Measurements from ENCODE around the gene FZR1.

FZR1 gene

DNA sequence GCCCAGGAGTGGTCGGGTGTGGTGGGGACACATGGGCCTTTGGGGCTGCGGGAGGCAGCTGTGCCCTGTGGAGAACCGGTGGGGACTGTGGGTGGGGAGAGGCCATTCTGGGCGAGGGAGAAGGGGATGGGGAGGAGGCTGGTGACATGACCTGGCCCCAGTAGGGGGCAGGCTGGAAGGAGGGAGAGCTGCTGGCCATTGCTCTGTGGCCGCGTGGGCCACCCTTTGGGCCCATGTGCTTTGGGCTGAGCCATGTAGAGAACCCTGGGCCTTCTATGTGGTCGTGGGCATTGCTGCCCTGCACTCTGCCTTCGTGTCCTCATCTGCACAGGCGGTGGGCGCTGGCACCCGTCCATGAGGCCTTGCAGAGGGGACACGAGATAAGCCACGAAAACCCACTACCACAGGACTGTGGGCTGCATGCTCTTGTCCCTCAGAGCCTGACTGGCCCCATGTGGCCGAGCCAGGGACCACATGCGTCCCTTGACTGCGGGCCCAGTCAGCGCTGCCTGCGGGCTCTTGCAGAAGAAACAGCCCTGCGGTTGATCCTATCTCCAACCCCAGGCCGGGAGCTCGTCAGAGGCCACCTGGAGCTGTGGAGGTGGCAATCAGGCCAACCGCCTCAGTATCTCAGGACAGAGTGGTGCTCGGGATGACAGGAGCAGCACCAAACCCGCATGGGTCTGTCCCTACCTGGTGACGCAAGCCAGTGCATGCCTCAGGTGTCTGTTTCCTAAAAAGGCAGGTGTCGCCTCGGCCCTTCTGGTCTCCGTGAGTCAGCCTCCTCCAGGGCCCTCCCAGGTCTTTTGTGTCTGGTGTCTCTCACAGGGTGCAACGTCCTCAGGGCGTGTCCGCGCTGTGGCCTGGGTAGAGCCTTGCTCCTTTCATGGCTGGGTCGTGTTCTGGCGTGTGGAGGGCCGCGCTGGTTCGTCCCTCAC, 14.3 kb downstream of the FZR1 start:
- Histone ChIP-seq H3K4me1 (peaks cover 85% of the 10 kb centered on the region), H3K27ac (0 out of 2 replicates have a peak overlapping the region, but pooled peaks have one; percentile 16), H3K9me3 (no peaks in the 10 kb centered on the region), H3K36me3 (peaks cover 48% of the 10 kb centered on the region), H3K4me2 (peak overlapping the region; percentile 98), H3K4me3 (peak overlapping the region; percentile 26; the same call in 1 of the 2 replicates), H4K20me1 (peaks cover 100% of the 10 kb centered on the region), H3K27me3 (no peaks in the 10 kb centered on the region), H3K9ac (no peak overlapping the region)
- no peak for TF ChIP-seq Cebpa-rat (IDR thresholded peaks at IDR 0.05)

DNA sequence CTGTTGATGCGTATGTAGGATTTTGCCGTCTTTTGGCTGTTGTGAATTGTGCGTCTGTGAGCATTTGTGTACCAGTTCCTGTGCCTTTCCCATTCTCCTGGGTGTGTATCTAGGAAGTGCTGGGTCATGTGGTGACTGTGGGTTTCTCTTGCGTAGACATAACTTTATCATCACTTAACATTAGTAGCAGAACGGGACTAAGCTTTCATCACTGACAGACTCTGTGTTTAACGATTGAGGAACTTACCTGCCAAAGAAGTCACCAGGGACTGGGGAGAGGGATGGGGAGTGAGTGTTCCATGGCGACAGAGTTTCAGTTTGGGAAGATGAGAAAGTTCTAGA, 15.0 kb downstream of the FZR1 start:
- H3K4me2 ChIP-seq: peak overlapping the region; percentile 98
- no peak overlapping the region for H3K4me3 ChIP-seq
- peaks cover 53% of the 10 kb centered on the region for H3K36me3 ChIP-seq
- H3K9me3 ChIP-seq: no peaks in the 10 kb centered on the region
- H3K9ac ChIP-seq: no peak overlapping the region
- H4K20me1 ChIP-seq: peaks cover 100% of the 10 kb centered on the region
- H3K27me3 ChIP-seq: no peaks in the 10 kb centered on the region
- no peak overlapping the region for H3K27ac ChIP-seq
- peaks cover 85% of the 10 kb centered on the region for H3K4me1 ChIP-seq
- no peak for TF ChIP-seq Cebpa-rat (IDR thresholded peaks at IDR 0.05)

DNA sequence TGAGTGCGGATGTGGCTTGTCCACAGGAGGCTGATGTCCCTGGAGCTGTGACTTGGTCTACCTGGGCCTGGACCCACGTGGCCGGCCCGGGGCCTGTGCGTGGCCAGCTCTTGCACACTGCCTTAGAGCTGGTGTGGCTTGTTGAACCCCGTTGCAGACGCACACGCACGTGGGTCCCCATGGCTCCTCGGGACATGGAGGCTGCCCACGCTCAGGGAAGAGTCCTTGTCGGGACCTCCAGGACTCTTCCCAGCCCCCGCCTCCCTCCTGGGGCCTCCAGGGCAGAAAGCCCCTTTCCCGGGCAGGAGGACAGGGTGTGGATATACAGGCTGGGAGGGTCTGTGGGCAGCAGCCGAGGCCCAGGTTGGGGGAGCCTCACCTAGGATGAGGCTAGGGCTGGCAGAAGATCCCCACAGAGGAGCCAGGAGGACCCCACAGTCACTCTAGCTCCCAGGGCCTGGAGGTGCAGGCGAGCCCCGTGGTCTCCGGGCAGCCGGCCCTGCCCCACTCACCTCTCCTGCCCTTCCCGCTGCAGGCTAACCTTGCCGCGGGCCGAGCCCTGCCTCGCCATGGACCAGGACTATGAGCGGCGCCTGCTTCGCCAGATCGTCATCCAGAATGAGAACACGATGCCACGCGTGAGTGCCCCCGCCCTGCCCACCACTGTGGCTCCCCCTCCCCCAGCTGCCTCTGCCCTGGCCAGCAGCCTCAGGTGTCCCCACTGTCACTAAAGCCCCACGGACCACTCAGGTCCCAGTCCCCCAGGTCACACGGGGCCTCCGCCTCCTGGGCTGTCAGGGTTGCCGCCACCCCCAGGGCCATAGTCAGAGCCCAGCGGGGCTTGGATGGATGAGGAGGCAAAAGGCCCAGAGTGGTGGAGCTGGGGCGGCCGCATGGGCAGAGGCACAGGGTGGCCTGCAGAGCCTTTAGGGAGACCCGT, 16.6 kb downstream of the FZR1 start:
- Histone ChIP-seq H3K9me3 (no peaks in the 10 kb centered on the region), H3K27ac (no peak overlapping the region), H4K20me1 (peaks cover 99% of the 10 kb centered on the region), H3K27me3 (no peaks in the 10 kb centered on the region), H3K4me1 (peaks cover 72% of the 10 kb centered on the region), H3K9ac (no peak overlapping the region), H3K36me3 (peaks cover 69% of the 10 kb centered on the region), H3K4me3 (no peak overlapping the region), H3K4me2 (no peak overlapping the region)
- TF ChIP-seq Cebpa-rat (IDR thresholded peaks at IDR 0.05): no peak

DNA sequence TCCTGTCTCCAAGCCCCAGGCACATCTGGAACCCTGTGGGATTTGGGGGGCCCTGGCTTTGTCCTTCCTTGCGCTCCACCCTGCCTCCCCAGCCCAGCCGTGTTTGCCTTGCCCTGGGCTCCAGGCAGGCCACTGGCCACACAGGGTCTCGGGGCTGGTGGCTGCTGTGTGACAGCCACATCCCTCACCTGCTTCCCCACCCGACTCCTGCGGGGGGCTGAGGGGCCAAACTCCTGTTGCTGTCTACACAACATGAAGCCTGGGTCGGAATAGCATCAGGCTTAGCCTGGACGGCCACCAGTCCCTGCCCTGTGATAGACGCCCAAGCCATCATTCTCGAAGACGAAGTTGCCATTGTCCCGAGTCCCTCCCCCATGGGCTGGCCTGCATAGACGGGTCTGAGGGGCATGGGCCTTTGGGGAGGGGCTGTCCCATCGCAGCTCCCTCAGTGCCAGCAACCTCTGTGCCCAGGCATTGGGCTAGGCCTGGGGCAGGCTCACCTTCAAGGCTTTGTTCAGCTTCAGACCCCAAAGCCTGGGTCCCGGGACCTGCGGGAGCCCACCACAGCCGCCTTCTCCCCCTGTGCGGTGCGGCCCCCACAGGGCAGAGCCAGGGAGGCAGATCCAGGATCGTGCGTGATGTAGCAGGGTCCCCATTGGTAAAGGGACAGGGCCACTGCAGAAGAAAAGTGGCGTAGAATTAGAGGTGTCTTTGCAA, 17.4 kb downstream of the FZR1 start:
- H3K4me2 ChIP-seq: no peak overlapping the region
- H3K4me1 ChIP-seq: peaks cover 63% of the 10 kb centered on the region
- H3K27ac ChIP-seq: no peak overlapping the region
- H3K36me3 ChIP-seq: peaks cover 76% of the 10 kb centered on the region
- no peak for TF ChIP-seq Cebpa-rat (IDR thresholded peaks at IDR 0.05)
- H3K4me3 ChIP-seq: no peak overlapping the region
- peaks cover 95% of the 10 kb centered on the region for H4K20me1 ChIP-seq
- H3K27me3 ChIP-seq: no peaks in the 10 kb centered on the region
- no peak overlapping the region for H3K9ac ChIP-seq
- no peaks in the 10 kb centered on the region for H3K9me3 ChIP-seq

DNA sequence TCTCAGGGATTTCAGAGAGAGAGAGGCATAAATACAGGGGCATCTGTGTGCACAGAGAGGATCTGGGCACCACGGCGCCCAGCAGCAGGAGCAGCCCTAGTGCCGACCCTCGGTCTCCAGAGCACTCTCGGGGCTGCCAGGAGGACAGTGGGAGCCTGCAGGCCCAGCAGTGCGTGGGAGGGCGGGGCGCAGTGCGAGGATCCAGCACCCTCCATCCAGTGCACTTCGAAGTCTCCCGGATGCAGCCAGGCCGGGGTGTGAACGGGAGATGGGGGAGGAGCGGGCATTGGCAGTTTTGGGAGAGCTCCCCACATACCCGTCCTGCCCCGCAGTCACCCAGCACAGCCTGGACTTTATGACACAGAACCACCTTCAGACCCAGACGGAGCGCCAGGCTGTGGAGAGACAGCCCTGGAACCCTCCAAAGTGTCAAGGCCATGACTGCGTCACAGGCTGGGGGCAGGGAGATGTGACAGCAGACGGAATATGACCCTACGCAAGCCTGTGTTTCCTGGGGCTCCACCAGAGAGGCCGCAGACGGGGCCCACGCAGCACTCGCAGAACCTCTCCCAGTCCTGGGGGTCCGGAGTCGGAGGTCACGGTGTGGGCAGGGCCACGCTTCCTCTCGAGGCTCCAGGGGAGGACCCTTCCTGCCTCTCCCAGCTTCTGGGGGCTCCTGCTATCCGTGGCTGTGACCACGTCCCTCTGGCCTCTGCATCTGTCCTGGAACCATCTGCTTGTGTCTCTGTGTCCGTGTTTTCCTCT, 18.1 kb downstream of the FZR1 start:
- no peaks in the 10 kb centered on the region for H3K27me3 ChIP-seq
- no peak overlapping the region for H3K4me3 ChIP-seq
- H3K4me1 ChIP-seq: peaks cover 56% of the 10 kb centered on the region
- H3K27ac ChIP-seq: no peak overlapping the region
- peaks cover 88% of the 10 kb centered on the region for H4K20me1 ChIP-seq
- no peak for TF ChIP-seq Cebpa-rat (IDR thresholded peaks at IDR 0.05)
- H3K9me3 ChIP-seq: no peaks in the 10 kb centered on the region
- H3K4me2 ChIP-seq: 0 out of 2 replicates have a peak overlapping the region, but pooled peaks have one; percentile 25
- H3K36me3 ChIP-seq: peaks cover 81% of the 10 kb centered on the region
- no peak overlapping the region for H3K9ac ChIP-seq

DNA sequence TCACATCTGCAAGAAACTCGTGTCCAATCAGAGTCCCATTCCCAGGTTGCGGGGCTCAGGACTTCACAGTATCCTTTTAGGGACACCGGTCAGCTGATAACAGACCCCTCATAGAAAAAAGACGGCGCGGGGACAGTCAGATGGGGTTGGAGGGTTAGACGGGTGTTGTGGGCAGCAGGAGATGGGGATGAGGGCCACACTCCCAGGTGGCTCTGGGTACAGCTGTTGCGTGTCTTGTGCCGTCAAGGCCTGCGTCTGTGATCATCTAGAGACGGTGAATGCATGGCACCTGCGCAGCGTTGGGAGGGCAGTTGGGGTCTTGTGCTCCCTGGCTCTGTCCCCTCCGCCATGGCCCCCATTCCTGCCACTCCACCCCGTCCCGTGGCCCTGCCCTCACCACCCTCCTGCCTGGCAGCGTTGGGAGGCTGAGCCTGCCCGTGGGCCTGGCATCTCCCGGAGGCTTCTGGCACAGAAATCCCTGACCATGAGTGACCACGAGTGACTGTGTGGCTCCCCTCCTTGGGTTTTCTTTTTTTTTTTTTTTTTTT, 18.9 kb downstream of the FZR1 start:
- Histone ChIP-seq H3K9ac (no peak overlapping the region), H4K20me1 (peaks cover 81% of the 10 kb centered on the region), H3K36me3 (peaks cover 83% of the 10 kb centered on the region), H3K4me1 (peaks cover 49% of the 10 kb centered on the region), H3K27ac (no peak overlapping the region), H3K4me3 (no peak overlapping the region), H3K4me2 (peak overlapping the region; percentile 25; the same call in 1 of the 2 replicates), H3K9me3 (no peaks in the 10 kb centered on the region), H3K27me3 (no peaks in the 10 kb centered on the region)
- no peak for TF ChIP-seq Cebpa-rat (IDR thresholded peaks at IDR 0.05)

DNA sequence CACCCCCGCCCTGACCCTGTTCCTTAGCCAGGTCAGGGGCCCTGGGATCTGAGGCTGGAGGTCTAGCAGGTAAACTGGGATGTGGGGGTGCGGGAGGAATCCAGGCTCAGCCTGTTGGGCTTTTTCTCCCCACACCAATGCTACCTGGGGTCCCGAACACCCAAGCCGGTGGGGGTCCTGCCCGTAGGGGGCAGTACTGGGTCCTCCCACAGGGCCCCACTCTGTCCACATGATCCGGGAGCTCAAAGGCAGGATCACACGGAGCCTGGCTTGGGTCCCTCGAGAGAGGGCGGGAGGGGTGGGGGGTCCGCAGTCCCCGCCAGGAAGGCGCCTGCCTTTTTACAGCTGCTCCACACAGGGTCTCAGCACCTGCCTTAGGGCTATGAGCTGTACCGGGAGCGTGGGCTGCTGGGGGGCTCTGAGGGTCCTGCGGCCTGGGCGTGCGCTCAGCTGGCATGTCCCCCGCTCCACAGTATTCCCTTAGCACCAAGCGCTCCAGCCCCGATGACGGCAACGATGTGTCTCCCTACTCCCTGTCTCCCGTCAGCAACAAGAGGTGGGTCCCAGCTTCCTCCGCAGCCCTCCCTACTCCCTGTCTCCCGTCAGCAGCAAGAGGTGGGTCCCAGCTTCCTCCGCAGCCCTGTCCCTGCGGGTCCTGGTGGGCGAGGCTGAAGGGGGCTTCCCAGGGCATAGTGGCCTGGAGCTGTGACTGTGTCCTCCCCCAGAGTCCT, 20.6 kb downstream of the FZR1 start:
- Histone ChIP-seq H4K20me1 (peaks cover 77% of the 10 kb centered on the region), H3K9ac (no peak overlapping the region), H3K27ac (no peak overlapping the region), H3K4me1 (peaks cover 32% of the 10 kb centered on the region), H3K4me3 (no peak overlapping the region), H3K4me2 (no peak overlapping the region), H3K36me3 (peaks cover 85% of the 10 kb centered on the region), H3K9me3 (no peaks in the 10 kb centered on the region), H3K27me3 (no peaks in the 10 kb centered on the region)
- TF ChIP-seq Cebpa-rat (IDR thresholded peaks at IDR 0.05): no peak

DNA sequence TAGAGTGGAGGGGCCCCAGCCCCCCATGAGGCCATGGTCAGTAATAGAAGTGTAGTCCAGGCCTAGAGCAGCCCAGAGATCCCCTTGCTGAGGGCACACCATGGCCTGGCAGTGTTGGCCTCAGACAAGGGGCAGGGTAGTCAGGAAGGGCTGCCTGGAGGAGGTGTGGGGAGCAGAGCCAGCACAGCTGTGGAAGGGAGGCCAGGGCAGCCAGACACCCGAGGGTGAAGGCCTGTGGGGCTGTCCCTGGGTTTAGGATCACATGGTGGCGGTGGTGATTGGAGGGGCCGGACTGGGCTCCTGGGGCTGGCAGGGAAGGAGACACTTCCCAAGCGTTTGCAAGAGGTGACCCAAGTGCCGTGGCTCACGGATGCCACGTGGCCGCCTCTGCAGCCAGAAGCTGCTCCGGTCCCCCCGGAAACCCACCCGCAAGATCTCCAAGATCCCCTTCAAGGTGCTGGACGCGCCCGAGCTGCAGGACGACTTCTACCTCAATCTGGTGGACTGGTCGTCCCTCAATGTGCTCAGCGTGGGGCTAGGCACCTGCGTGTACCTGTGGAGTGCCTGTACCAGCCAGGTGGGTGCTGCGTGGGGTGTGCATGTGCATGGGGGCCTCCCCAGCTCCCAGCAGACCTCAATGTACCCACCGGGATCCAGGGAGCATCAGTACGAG, 21.3 kb downstream of the FZR1 start:
- Histone ChIP-seq H3K4me1 (peaks cover 25% of the 10 kb centered on the region), H3K27ac (no peak overlapping the region), H3K27me3 (no peaks in the 10 kb centered on the region), H3K4me2 (no peak overlapping the region), H3K9me3 (no peaks in the 10 kb centered on the region), H3K36me3 (peaks cover 85% of the 10 kb centered on the region), H4K20me1 (peaks cover 77% of the 10 kb centered on the region), H3K9ac (no peak overlapping the region), H3K4me3 (no peak overlapping the region)
- TF ChIP-seq Cebpa-rat (IDR thresholded peaks at IDR 0.05): no peak
